IMR-90 (cell line): Measurements from ENCODE around the gene STPG1.

Source experiments
- CEBPB ChIP-seq: IDR thresholded peaks from 2 replicates; pipeline ENCODE4 v1.6.1; 2012; ENCODE audit warnings: low read depth, low read length, improper control_type of control experiment
- CTCF ChIP-seq: conservative IDR thresholded peaks from 2 replicates; pipeline ENCODE4 v1.5.1; 2012; ENCODE audit warnings: mild to moderate bottlenecking, low read depth, low read length, improper control_type of control experiment
- MAFK ChIP-seq: IDR thresholded peaks from 2 replicates; pipeline ENCODE4 v1.6.1; 2012; ENCODE audit warnings: low read depth, low read length, improper control_type of control experiment
- POLR2A ChIP-seq: IDR thresholded peaks from 2 replicates; pipeline ENCODE4 v1.6.1; 2012; ENCODE audit warnings: mild to moderate bottlenecking, low read depth, low read length
- RFX5 ChIP-seq: IDR thresholded peaks from 2 replicates; pipeline ENCODE4 v1.8.0; 2012; ENCODE audit warnings: low read depth, mild to moderate bottlenecking, low read length, moderate library complexity
- SMC3 ChIP-seq: fragments of 150-350 bp; IDR thresholded peaks from 2 replicates; pipeline ENCODE4 v1.6.1; 2016; ENCODE audit warnings: low read depth, mild to moderate bottlenecking, antibody characterized with exemption, low read length, moderate library complexity
- TF ChIP-seq, protein P1 (sequence below): fragments of 150-350 bp; IDR thresholded peaks from 2 replicates; pipeline ENCODE4 v1.6.1; 2017; ENCODE audit warnings: mild to moderate bottlenecking, antibody characterized with exemption, low read length, low read depth

GRCh38 chr1:24454673-24455072 lies 41.1 kb upstream of the STPG1 start:
- TF ChIP-seq CTCF (no peak), POLR2A (no peak), CEBPB (peak; percentile 25; the same call in 1 of the 2 replicates), RFX5 (no peak), MAFK (no peak), SMC3 (no peak)
- TF ChIP-seq, protein P1, sequence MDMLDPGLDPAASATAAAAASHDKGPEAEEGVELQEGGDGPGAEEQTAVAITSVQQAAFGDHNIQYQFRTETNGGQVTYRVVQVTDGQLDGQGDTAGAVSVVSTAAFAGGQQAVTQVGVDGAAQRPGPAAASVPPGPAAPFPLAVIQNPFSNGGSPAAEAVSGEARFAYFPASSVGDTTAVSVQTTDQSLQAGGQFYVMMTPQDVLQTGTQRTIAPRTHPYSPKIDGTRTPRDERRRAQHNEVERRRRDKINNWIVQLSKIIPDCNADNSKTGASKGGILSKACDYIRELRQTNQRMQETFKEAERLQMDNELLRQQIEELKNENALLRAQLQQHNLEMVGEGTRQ: no peak
